ENCODE measurements around the gene OPN4. TPM values are rescaled to one million over a fixed set of nuclear protein-coding genes. Genes with fewer than 3 reads are reported as not detected.
A peak's percentile ranks its signal among the peaks of the same experiment; 100 is the strongest.
"Not testable (repeated sequence)": the region's sequence is repeated elsewhere in the genome, so short reads cannot be mapped to it uniquely, and the experiment has no call there.

OPN4 gene
- total RNA-seq, 2 experiments from 2014 or later = not detected

DNA sequence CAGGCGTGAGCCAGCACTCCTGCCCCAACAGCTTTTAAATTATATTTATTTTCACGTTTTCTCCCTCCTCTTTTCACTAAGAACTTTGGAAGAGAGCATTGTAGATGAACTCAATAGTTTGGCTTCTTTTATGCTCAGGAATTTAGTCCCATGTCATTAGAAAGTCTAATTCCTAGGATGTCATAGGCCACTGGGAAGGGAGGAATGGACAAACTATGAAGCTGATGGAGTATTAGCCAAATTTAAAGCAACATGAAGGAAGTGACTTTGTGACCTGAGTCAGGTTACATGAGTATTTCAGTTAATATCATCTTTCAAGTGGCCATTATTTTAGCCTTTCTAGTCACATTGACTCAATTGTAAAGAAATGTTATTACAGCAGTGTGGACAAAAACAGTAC lies 18.0 kb upstream of the OPN4 start:
- no peaks in the 10 kb centered on the region for H3K36me3 Mint-ChIP-seq
- ATAC-seq (no peak), DNase-seq (no peak)
- no peak overlapping the region for H3K27ac Mint-ChIP-seq
- no peaks in the 10 kb centered on the region for H3K4me1 Mint-ChIP-seq
- peaks cover 71% of the 10 kb centered on the region for H3K27me3 Mint-ChIP-seq
- no peak overlapping the region for H3K4me3 Mint-ChIP-seq
- H3K9me3 Mint-ChIP-seq (ENCODE audit: low read depth) = no peaks in the 10 kb centered on the region
- CTCF ChIA-PET = interaction anchor here (1.0 kb wide), 1 partner anchor 11 kb away, joined by 3 read pairs; no protein-coding TSS in a partner anchor

DNA sequence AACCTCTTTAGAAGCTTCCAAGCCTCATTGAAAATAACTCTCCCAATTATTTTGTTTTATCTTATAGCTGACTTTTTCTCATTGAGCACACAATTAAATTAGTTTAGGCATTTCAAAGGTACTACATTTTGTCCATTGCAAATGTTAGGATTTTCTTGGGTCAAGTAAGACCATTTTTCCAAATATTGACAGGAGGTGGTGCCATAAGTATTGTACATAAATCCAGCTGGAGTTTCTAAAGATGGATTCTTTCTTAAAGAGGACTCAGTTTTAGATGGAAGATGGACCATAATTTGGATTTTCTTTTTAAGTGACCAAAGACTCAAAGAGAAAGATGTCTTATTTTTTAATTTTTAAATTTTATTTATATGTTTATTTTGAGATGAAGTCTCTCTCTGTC lies 12.3 kb upstream of the OPN4 start:
- Mint-ChIP-seq H3K4me1 (peaks cover 10% of the 10 kb centered on the region), H3K27ac (no peak overlapping the region), H3K36me3 (peaks cover 5% of the 10 kb centered on the region), H3K27me3 (peaks cover 31% of the 10 kb centered on the region), H3K9me3 (ENCODE audit: low read depth) (peaks cover 3% of the 10 kb centered on the region), H3K4me3 (no peak overlapping the region)
- DNase-seq (no peak), ATAC-seq (no peak)
- CTCF ChIA-PET = no interaction called here

DNA sequence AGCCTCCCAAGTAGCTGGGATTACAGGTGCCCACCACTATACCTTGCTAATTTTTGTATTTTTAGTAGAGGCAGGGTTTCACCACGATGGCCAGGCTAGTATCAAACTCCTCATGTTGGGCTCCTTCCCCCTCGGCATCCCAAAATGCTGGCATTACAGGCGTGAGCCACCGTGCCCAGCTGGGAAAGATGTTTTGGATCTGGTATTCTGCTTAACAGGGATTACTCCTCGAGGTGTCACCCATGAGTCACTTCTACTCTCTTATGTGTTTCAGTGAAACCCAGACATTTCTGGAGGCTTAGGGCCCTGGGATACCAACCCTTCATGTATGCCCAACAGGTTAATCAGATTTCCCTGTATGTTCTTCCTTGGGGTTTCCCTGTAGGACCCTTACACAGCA lies 11.8 kb upstream of the OPN4 start:
- H3K9me3 Mint-ChIP-seq (ENCODE audit: low read depth) = peaks cover 3% of the 10 kb centered on the region
- ATAC-seq = no peak
- H3K27me3 Mint-ChIP-seq = peaks cover 27% of the 10 kb centered on the region
- H3K27ac Mint-ChIP-seq = no peak overlapping the region
- peak; percentile 35 for DNase-seq
- peaks cover 10% of the 10 kb centered on the region for H3K4me1 Mint-ChIP-seq
- CTCF ChIA-PET = no interaction called here
- no peak overlapping the region for H3K4me3 Mint-ChIP-seq
- H3K36me3 Mint-ChIP-seq = peaks cover 5% of the 10 kb centered on the region

- peaks cover 3% of the 10 kb centered on the region for H3K9me3 Mint-ChIP-seq (ENCODE audit: low read depth)
- peaks cover 13% of the 10 kb centered on the region for H3K27me3 Mint-ChIP-seq
- peaks cover 10% of the 10 kb centered on the region for H3K4me1 Mint-ChIP-seq
- H3K27ac Mint-ChIP-seq = no peak overlapping the region
- CTCF ChIA-PET = interaction anchor here (0.6 kb wide), 1 partner anchor 266 kb away, joined by 3 read pairs; no protein-coding TSS in a partner anchor
- DNase-seq (peak; percentile 32), ATAC-seq (no peak)
- peaks cover 5% of the 10 kb centered on the region for H3K36me3 Mint-ChIP-seq
- H3K4me3 Mint-ChIP-seq = no peak overlapping the region
These were observed 10.1 kb upstream of the OPN4 start for GRCh38 chr10:86644152-86644793.

DNA sequence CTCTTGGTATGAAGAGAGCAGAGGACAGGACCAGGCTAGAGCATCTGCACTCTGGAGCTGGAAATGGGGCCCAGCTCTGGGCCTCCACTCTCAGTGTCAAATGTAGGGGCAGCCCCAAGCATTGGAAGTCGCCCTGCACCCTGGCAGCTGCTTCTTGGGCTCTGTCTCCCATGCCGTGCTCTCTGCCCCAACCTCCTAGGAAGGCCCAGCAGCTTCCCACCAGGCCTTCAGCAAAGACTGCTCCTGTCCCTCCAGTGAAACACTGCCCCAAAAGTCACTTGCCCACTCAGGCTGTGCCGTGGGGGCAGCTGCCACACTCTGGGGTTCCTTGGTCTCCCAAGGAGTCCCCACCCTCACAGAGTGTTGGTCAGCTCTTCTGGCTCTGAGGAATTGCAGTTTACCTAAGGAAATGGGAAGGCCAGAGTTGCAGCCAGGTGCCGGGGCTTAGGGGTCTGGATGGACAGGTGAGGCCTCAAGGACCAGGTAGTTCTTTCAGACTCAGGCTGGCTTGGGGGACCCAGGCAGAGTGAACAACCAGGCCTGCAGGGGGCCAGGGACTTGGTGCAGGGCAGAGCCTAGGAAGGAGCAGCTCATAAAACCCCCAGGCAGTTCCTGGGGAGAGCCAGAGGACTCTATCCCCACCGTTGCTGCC lies 9.4 kb upstream of the OPN4 start:
- H3K4me1 Mint-ChIP-seq = peaks cover 10% of the 10 kb centered on the region
- no peak overlapping the region for H3K4me3 Mint-ChIP-seq
- peaks cover 5% of the 10 kb centered on the region for H3K36me3 Mint-ChIP-seq
- H3K9me3 Mint-ChIP-seq (ENCODE audit: low read depth) = peaks cover 3% of the 10 kb centered on the region
- H3K27ac Mint-ChIP-seq = no peak overlapping the region
- DNase-seq (peak; percentile 31), ATAC-seq (no peak)
- CTCF ChIA-PET = interaction anchor here (0.6 kb wide), 1 partner anchor 266 kb away, joined by 3 read pairs; no protein-coding TSS in a partner anchor
- peaks cover 10% of the 10 kb centered on the region for H3K27me3 Mint-ChIP-seq

DNA sequence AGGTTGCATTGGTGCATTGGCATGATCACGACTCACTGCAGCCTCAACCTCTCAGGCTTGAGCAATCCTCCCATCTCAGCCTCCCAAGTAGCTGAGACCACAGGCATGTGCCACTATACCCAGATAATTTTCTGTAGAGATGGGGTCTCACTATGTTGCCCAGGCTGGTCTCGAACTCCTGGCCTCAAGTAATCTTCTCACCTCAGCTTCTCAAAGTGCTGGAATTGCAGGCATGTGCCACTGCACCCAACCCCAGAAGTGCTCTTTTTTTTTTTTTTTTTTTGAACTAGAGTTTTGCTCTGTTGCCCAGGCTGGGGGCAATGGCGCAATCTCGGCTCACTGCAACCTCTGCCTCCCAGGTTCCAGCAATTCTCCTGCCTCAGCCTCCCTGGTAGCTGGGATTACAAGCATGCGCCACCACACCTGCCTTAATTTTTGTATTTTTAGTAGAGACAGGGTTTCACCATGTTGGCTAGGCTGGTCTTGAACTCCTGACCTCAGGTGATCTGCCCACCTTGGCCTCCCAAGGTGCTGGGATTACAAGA lies 8.7 kb upstream of the OPN4 start:
- H3K9me3 Mint-ChIP-seq (ENCODE audit: low read depth); CTCF ChIA-PET; H3K27me3 Mint-ChIP-seq; DNase-seq; H3K36me3 Mint-ChIP-seq; ATAC-seq; H3K4me3 Mint-ChIP-seq; H3K27ac Mint-ChIP-seq; H3K4me1 Mint-ChIP-seq: not testable (repeated sequence)

DNA sequence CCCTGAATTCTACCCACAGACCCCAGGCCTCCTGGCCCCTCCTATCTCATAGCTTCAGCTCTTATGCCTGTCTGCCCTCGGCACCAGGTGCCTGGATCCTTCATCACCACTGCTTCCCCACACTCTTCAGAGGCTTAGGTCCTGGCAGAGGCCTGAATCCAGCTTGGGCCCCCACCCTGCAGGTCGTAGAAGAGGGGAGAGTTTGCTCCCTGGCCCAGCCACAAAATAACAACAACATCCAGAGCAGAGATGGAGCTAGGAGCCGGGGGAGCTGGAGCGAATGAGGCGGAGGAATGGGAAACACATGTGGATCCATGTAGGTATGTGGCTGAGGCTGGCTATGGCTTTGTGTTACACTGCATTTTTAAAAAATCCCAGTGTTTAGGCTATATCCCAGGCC lies 7.8 kb upstream of the OPN4 start:
- H3K36me3 Mint-ChIP-seq = peaks cover 5% of the 10 kb centered on the region
- CTCF ChIA-PET = no interaction called here
- DNase-seq (peak; percentile 14), ATAC-seq (no peak)
- peaks cover 10% of the 10 kb centered on the region for H3K4me1 Mint-ChIP-seq
- H3K27ac Mint-ChIP-seq = no peak overlapping the region
- H3K4me3 Mint-ChIP-seq = no peak overlapping the region
- peaks cover 5% of the 10 kb centered on the region for H3K27me3 Mint-ChIP-seq
- H3K9me3 Mint-ChIP-seq (ENCODE audit: low read depth) = peaks cover 3% of the 10 kb centered on the region

- Mint-ChIP-seq H3K27ac (no peak overlapping the region), H3K27me3 (peaks cover 2% of the 10 kb centered on the region), H3K36me3 (peaks cover 2% of the 10 kb centered on the region), H3K9me3 (ENCODE audit: low read depth) (no peaks in the 10 kb centered on the region), H3K4me1 (peaks cover 10% of the 10 kb centered on the region), H3K4me3 (no peak overlapping the region)
- DNase-seq (peak; percentile 21), ATAC-seq (no peak)
- CTCF ChIA-PET = no interaction called here
These were observed 7.4 kb upstream of the OPN4 start for GRCh38 chr10:86646933-86647332.

DNA sequence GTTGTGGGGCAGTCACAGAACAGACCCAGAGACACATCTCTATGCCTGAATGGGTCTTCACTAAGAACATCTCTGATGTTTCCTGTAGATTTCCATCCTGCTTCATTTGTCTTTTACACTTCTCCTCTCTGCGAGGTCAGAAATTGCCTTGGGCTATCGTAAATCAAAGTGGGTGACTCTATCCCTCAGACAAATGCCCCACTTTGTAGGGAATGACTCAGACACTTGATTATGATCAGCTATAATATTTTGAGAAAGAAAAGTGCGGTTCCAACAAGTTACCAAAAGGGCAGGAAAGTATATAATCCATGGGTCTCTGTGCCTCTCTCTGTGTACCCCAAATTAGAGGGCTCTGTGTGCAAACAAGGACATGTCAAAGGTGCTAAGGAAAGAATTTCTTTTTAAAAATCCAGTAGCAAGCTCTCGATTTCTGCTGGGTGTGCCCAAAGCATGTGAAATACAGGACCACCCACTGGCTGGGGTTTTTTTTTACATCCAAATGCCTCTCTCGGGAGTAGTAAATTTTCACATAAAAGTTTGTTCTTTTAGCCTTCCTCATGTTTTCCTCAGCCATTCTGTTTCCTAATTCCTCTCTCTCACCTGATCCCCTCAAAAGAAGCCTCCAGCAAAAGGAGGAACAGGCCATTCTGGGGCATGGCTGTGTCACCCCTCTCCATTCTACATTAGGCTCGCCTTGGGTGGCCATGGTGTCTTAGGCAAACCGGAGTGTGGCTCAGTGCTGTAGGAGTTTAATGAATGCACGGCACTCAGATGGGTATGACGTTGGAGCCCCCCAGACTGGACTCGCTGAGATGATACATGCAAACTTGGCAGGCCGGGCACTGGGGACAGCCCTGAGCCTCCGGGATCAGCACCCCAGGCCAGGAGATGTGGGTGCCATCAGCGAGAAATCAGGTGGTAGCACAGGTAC lies 6.3 kb upstream of the OPN4 start:
- ATAC-seq = no peak
- H3K36me3 Mint-ChIP-seq = no peaks in the 10 kb centered on the region
- no peaks in the 10 kb centered on the region for H3K27me3 Mint-ChIP-seq
- CTCF ChIA-PET = no interaction called here
- H3K4me3 Mint-ChIP-seq = no peak overlapping the region
- H3K4me1 Mint-ChIP-seq = peaks cover 10% of the 10 kb centered on the region
- DNase-seq = peak; percentile 32
- no peak overlapping the region for H3K27ac Mint-ChIP-seq
- H3K9me3 Mint-ChIP-seq (ENCODE audit: low read depth) = no peaks in the 10 kb centered on the region

- no peaks in the 10 kb centered on the region for H3K27me3 Mint-ChIP-seq
- H3K36me3 Mint-ChIP-seq = no peaks in the 10 kb centered on the region
- DNase-seq = no peak
- no peaks in the 10 kb centered on the region for H3K9me3 Mint-ChIP-seq (ENCODE audit: low read depth)
- ATAC-seq = no peak
- CTCF ChIA-PET = no interaction called here
- H3K4me3 Mint-ChIP-seq = no peak overlapping the region
- no peak overlapping the region for H3K27ac Mint-ChIP-seq
- peaks cover 1% of the 10 kb centered on the region for H3K4me1 Mint-ChIP-seq
These were observed 5.5 kb upstream of the OPN4 start for GRCh38 chr10:86648704-86649427.

DNA sequence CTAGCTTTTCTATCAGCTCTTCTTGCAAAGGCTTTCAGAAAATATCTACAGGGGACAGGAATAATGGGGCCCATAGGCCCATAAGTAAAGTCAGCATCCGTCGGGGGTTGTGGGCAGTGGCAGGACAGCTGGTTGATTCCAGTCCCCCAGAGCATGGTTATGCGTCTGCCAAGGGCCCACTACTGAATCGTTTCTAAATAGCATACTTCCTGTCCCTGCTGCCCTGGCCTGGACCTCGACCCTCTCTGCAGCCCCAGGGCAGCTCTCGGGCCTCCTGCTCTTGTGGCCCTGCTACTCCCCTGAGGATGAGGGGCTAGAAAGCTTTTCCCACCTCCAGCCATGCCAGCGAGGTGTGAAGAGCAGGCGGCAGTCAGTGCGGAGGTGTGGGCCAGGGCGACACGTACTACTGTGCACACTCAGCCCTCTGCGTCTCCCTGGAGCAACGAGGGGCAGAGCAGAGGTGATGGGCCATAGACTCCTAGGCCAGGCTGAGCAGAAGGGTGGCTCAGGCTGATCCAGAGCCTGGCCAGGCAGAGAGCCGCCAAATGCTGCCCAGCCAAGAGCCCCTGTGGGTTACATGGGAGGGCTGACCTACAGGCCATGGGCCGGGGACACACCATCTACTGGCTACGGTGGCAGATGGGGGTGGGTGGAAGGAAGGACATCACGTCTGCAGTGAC lies 4.7 kb upstream of the OPN4 start:
- Mint-ChIP-seq H3K36me3 (no peaks in the 10 kb centered on the region), H3K4me3 (no peak overlapping the region), H3K4me1 (no peaks in the 10 kb centered on the region), H3K27ac (no peak overlapping the region), H3K27me3 (no peaks in the 10 kb centered on the region), H3K9me3 (ENCODE audit: low read depth) (no peaks in the 10 kb centered on the region)
- no peak for DNase-seq
- CTCF ChIA-PET = no interaction called here
- ATAC-seq = no peak

DNA sequence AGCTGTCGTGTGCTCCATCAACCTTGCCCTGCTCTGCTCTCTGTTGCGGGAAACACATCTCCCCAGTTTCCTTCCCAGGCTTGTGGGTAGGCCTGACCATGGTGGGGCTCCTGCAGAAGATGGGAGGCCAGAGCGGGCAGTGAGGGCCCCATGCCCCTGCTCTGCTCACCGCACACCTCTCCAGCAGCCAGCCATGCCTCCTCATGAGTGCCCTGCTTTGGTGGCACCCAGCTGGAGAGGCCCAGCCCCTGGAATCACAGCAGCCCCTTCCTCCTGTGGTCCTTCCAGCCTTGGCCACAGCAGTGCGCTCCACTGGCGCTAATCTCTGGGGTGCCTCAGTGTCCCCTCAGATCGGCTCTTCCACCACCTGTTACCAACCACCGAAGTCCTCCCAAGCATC lies 4.2 kb upstream of the OPN4 start:
- H3K9me3 Mint-ChIP-seq (ENCODE audit: low read depth) = no peaks in the 10 kb centered on the region
- CTCF ChIA-PET = no interaction called here
- H3K36me3 Mint-ChIP-seq = no peaks in the 10 kb centered on the region
- H3K4me3 Mint-ChIP-seq = no peak overlapping the region
- no peaks in the 10 kb centered on the region for H3K4me1 Mint-ChIP-seq
- DNase-seq (no peak), ATAC-seq (no peak)
- H3K27ac Mint-ChIP-seq = no peak overlapping the region
- no peaks in the 10 kb centered on the region for H3K27me3 Mint-ChIP-seq

Measured in activated CD8-positive, alpha-beta memory T cell treated with anti-CD3 and anti-CD28 coated beads, Interleukin-2, amount 10 ng/mL, durations not matched to agents 7 days and 5 days (primary cell).